HG03097 (cell line): ENCODE data around the gene ZNF460.

ENCODE experiments used
- ATAC-seq: cut with Tn5 transposase; IDR thresholded peaks from one replicate; pipeline ENCODE4 v1.9.1; 2021; ENCODE audit not compliant: unreplicated experiment, low FRiP score

Gene ZNF460

DNA sequence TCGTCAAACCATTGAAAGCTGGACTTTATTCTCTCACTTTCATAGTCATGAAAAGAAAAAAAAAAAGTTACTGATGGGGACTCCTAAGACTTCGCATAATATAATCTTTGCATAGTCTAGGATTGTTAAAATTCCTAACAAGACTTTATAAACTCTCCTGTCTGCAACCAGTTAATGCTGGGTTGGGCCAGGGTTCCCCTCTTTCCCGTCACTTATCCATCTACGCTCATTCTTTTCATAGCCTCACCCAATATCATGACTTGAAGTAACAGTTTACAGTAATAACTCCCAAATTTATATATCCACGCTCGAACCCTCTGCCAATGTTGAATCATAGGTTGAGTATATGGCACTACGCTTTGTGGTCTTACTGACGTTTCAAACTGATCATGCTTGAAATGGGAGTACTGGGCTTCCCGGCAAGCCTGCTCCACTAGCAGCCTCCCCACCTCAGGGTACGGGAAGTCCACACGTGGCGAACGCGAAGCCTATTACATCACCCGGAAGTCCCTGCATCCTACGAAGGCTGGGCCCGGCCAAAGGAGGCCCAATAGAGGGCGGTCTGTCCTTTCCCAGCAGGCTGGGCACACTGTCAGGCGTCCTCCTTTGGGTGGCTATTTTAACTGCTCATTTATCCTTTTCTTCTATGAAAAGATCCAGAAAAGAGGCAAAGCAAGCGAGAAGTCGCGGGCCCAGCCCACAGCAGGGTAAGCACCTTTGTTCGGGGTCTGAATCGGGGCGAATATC is 694 bp upstream of the ZNF460 start:
- peak; percentile 63 for ATAC-seq

DNA sequence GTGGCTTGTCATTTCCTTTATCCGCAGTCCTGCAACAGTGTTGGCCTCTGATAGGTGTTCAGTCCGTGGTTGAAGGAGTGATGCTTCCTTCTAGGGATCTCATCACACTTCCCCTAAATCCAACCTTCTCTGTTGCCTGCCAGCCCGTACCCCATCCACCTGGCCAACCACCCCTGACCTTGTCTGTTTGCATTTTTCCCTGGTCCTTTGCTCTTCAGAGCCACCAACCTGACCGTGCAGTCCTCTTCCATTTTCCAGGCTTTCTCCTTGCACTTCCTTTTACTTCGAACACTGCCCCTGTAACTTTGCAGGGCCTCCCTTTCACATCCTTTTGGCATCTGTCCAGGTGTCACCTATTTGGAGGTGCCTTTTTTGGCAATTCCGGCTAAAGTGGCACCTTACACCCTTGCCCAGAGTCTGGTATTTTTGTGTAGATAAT is 696 bp downstream of the ZNF460 start:
- no peak for ATAC-seq

DNA sequence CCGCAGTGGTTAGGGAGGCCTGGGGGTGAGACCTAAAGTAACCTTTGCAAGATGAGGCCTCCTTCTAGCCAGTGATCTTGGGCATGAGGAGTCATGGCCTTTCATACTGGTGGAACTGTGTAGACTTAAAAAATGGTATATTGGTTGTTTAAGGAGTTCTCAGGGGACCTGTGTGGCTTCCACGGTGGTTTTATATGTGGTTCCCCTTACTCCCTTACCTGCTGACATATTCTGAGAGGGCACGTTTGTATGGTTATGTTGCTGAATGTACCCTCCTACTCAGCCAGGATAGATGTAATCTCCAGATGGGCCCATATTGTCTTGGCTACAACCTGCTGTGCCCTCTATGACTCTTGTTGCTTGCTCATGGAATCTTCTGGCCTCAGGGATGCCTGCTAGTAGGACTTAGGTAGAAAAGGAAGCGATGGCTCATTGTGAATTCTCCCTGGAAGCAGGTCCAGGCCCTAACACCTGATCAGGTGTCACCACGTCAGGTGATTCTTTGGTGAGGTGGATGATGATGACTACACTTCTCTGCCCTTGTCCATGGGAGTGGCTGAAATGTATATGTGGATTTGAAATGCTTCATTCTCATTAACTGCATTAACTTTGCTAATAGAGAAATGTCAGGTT is 1.8 kb downstream of the ZNF460 start:
- no peak for ATAC-seq

DNA sequence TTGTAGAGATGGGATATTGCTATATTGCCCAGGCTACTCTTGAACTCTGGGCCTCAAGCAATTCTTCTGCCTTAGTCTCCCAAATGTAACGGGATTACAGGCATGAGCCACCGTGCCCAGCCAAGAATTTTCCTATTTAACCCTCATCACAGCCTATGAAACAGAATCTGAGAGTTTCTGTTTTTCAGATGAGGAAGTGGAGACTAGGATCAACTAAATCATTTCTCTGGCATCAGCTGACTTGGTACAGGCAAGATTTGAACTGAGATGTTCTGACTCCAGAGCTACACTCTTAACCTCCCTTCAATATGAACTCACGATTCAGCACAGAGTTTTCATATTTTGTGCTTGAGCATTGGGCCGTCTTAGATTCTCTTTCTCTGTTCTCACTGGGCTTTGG is 8.1 kb downstream of the ZNF460 start:
- no peak for ATAC-seq

DNA sequence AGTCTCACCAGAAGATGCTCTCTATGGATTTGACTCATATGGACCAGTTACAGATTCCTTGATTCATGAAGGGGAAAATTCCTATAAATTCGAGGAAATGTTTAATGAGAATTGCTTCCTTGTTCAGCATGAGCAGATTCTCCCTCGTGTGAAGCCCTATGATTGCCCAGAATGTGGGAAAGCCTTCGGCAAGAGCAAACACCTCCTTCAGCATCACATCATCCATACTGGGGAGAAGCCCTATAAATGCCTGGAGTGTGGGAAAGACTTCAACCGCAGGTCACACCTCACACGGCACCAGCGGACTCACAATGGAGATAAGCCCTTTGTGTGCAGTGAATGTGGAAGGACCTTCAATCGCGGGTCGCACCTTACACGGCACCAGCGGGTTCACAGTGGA is 10.7 kb downstream of the ZNF460 start:
- no peak for ATAC-seq

DNA sequence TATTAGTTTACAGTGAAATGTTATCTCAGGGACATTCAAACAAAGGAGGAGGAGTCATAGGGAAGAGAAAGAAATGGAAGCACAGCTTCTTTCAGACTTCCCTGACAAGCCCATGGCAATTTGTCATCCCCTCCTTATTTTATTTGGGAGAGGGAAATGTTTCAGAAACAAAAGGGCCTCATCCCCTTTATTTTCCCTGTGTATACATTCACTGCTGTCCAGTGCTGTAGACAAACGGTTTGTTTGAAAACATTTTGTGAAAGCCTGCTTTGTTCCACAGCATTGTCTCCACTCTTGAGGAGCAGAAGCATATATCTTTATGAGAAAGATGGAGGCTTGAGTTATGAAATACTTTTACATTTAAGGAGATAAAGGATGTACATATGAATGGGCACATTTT is 12.3 kb downstream of the ZNF460 start:
- no peak for ATAC-seq

DNA sequence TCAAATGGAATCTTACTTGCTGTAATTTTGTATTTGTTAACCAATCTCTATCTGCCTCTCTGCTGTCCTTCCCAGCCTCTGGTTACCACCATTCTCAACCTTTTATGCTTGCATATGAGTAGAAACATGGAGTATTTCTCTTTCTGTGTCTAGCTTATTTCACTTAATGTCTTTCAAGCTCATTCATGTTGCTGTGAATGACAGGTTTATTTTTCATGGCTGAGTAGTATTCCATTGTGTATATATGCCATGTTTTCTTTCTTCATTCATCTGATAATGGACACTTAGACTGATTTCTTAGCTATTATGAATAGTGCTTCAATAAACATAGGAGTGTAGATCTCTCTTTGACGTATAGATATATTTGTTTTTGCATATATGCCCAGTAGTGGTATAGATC is 13.4 kb downstream of the ZNF460 start:
- ATAC-seq: no peak

DNA sequence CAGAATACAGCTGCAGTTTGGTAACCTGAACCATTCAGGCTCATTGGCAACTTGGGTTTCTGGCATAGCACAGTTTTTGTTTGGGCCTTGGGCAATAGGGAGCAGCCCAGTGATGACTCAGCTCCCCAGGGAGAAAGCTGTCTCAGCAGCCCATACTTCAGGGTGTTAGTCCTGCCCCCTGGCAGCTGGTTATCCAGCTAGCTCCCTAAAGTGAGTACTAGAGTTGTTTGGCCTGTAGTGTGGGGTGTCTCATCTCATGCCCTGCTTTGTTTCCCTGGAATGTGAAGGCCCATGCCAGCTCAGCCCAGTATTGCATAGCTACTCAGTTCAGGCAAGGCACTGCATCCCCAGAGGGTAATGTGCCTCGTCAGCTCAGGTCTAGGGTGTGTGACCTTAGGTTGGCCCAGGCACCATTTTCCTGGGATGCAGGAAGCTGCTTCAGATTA is 21.8 kb downstream of the ZNF460 start:
- ATAC-seq: no peak

DNA sequence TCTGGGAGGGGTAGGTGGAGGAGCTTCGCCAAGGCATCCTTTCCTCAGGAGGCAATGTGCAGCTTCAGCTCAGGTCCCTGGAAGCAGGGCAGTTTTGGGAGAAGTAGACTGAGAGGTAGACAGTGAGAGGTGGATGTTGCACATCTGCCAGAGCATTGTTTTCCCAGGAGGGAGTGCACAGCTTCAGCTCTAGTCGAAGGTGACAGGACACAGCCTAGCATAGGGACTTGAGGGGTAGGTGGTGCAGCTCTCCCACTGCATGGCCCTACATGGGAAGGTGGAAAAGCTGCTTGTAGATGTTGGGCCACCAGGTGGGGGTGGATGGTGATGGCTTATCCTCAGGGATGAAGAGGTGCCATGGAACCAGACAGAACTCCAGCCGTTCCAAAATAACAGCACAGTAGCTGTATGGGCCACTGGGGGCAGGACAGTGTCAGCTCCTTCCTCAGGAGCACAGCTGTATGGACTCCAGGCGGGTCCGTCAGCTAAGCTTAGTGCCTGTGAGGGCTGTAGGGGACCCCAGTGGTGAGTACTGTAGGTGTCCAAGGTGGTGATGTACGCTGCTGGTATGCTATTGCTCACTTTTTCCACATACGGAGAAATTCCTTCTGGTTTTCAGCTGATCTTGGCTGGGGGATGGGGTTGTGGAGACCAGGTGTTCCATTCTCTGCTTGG is 22.6 kb downstream of the ZNF460 start:
- no peak for ATAC-seq

DNA sequence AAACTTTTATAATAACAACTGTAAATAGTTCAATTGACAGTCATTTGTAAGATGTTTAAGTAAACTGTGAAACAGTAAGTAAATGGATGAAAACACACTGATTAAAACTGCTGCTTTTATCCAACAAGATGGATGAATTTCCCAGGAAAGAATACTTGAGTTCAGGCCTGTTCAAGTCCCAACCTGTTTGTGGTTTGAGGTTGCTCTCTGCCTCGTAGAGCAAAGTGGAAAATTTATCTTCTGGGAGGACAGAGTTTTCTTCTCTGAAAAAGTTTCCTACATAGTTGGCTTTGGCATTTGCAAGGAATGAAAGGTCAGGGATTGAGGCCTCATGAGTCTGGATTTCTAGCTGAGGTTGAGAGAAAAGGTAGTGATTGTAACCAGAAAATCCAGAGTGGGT is 24.8 kb downstream of the ZNF460 start:
- no peak for ATAC-seq

DNA sequence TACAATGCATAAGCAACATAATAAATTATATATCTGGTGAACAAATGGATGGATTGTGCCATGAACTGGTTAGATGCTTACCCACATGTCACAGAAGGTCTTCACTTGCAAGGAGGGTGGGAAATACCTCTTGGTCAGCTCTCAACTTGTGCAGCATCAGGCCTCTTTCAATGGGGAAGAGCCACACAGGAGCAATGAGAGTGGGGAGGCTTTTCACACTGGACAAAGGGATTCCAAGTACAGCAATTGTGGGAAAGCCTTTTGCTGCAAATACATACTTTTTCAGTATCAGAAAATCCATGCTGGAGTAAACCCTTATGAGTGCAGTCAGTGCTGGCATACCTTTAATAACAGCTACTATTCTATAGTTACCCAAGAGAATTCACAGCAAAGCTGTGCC is 28.2 kb downstream of the ZNF460 start:
- no peak for ATAC-seq

DNA sequence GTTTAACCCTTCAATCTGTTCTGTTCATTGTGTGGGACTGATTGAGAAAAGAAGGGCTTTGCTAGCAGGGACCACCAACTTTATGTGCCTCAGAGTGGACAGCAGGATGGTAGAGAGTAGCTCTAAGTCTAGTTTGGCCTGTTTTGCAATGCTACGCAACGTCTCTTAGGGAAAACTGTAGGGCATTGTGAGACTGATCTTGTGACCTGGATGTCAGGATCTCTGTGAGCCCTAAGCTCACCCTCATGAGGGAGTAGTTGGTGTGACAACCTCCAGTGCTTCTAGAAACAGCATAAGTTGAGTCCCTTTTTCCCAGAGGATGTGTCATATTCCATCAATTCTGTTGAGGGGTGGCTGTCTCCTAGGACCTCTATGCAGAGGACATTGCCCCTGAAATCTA is 30.5 kb downstream of the ZNF460 start:
- ATAC-seq: no peak

DNA sequence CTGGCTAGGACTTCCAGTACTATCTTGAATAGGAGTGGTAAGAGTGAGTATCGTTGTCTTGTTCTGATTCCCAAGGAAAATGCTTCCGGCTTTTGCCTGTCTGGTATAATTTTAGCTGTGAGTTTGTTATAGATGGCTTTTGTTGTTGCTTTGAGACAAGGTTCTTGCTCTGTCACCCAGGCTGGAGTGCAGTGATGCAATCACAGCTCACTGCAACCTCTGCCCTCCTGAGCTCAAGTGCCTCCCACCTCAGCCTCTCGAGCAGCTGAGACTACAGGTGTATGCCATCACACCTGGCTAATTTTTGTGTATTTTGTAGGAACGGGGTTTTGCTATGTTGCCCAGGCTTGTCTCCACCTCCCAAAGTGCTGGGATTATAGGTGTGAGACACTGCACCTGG is 33.9 kb downstream of the ZNF460 start:
- no peak for ATAC-seq

DNA sequence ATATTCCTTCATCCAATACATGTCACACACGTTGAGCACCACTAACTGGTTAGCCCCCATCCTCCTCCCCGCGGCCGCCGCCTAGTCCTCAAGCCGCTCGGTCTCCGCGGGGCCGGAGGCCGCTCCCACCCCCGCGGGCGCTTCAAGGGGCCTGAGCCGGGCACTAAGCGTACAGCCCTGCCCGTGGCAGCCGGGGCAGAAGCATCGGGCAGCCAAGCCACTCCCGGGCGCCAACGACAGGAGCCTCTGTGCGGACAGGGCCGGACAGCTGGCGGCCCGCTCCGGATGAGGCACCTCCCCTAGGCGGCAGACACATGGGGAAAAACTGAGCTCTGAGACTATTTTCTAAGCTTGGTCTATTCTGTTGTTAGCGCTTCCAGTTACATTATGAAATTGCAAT is 37.2 kb downstream of the ZNF460 start:
- ATAC-seq: no peak

DNA sequence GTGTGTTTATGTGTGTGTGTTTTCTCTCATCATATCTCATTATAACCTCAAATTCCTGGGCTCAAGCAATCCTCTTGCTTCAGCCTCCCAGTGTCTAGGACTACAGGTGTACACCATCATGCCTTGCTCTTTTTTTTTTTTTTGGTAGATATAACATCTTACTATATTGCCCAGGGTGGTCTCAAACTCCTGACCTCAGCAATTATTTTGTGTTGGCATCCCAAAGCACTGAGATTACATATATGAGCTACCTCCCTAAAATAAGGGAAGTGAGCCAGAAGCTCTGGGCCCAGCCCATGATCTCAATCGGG is 39.5 kb downstream of the ZNF460 start:
- no peak for ATAC-seq

DNA sequence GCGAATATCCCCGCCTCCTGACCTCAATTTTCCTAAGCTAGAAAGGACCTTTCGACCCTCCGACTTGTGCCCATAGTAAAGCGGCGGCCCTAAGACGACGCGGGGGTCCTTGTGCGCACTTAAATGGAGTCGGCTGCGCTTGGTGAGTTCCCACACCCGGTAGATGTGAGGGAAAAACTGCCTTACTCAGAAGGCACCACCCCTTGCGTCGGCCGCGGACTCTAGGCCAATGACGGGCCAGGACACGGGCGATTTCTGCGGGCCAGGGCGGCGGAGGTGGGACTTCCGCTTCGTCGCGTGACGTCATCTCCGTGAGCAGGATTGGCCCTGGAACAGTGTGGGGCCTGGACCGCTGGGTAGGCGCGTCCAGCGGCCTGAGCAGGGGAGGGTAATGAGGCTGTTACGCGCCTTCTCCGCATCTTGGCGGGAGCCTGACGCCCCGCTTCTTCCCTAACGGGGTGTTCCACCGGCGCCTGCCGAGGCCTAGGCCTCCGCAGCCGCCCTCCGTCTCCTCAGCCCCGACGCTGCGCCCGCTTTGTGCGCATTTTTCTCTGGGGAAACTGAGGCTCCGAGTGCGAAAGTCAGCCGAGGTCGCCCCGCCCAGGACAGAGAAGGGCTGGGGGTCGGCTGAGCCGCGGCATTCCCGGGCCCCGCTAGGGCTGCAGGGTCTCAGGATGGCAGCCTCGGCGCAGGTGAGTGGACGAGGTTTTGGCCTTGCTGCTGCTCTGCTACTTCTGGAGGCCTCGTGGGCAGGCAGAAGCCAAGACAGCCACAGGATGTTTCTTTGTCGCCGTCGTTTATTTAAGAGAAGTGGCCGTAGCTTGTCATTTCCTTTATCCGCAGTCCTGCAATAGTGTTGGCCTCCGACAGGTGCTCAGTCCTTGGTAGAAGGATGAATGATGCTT is 40.1 kb downstream of the ZNF460 start, which contains the start of gene ZNF543:
Gene ZNF543 (plus strand): TSS at position 293 of the 905 bp plus-strand sequence. CDS start 382 bp downstream, at position 675.
- peak; percentile 98 for ATAC-seq

DNA sequence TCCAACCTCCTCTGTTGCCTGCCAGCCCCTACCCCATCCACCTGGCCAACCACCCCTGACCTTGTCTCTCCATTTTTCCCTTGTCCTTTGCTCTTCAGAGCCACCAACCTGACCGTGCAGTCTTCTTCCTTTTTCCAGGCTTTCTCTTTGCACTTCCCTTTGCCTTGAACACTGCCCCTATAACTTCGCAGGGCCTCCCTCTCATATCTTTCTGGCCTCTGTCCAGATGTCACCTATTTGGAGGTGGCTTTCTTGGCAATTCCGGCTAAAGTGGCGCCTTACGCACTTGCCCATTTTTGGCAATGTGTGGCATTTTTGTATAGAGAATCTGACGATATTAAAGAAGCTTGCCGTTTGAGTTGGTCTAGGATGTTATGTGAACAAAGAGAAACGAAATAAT is 40.8 kb downstream of the ZNF460 start:
- no peak for ATAC-seq

DNA sequence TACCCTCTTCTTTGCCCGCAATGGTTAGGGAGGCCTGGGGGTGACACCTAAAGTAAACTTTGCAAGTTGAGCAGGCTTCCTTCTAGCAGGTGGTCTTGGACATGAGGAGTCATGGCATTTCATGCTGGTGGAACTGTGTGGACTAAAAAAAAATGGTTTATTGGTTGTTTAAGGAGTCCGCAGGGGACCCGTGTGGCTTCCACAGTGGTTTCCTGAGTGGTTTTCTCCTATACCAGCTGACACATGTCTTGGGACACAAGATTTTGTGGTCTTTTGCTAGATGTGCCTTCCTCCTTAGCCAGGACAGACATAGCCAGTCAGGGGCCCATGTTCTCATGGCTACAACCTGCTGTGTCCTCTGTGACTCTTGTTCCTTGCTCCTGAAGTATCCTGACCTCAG is 41.5 kb downstream of the ZNF460 start:
- ATAC-seq: no peak

DNA sequence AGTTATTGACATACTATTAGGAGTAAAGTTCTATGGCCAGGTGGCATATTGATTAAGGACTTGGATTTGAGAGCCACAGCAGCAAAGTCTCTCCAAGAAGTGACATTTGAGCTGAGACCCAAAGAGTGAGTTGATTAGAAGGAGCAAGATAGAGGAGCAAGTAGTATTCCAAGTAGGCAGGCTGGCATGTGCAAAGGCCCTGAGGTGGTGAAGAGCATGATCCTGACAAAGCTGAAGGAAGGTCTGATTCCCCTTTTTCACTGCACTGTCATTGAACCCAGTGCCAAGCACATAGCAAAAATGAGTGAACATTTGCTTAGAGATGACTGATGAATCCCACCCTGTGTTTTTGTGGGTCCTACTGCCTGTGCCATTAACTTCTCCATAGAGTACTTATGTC is 44.7 kb downstream of the ZNF460 start:
- no peak for ATAC-seq

DNA sequence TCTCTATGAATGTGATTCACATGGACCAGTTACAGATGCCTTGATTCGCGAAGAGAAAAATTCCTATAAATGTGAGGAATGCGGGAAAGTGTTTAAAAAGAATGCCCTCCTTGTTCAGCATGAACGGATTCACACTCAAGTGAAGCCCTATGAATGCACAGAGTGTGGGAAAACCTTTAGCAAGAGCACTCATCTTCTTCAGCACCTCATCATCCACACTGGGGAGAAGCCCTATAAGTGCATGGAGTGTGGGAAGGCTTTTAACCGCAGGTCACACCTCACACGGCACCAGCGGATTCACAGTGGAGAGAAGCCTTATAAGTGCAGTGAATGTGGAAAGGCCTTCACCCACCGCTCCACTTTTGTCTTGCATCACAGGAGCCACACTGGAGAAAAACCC is 47.7 kb downstream of the ZNF460 start:
- ATAC-seq: no peak

DNA sequence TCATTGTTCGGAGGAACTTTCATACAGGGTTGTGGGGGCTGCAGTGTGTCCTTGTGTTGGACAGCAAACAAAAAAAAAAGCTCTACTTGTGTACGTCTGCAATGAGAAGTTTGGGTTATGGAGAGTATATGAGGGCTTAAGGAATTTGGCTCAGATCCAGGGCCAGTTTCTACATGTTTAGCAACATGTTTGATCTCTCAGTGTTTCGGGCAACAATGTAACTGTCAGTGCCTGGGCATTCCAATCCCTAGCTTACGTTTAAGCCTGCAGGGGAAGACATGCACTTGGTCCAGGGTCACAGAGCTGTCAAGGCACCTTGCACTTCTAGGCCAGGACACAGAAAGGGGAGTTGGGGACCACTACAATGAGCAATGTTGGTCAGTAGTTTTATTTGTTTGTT is 53.9 kb downstream of the ZNF460 start:
- ATAC-seq: no peak
